GM18520 (cell line): Measurements from ENCODE around the gene RAB3IL1.

Experiments
- ATAC-seq: cut with Tn5 transposase; IDR thresholded peaks from one replicate; pipeline ENCODE4 v1.9.1; 2021; ENCODE audit not compliant: unreplicated experiment

Gene RAB3IL1

DNA sequence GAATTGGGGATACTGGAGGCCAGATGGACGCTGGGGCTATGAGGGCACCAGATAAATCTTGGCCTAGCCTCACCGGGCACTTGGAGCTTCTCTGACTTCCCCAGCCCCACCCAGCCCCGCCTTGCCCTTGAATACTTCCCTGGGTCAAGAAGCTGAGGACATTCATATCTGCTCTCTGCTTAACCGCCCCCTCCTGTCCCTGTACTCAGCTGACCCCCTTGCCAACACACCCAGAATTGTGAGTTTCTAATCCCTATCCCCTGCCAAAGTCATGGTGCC lies 48.0 kb downstream of the RAB3IL1 start:
- ATAC-seq, result no peak

DNA sequence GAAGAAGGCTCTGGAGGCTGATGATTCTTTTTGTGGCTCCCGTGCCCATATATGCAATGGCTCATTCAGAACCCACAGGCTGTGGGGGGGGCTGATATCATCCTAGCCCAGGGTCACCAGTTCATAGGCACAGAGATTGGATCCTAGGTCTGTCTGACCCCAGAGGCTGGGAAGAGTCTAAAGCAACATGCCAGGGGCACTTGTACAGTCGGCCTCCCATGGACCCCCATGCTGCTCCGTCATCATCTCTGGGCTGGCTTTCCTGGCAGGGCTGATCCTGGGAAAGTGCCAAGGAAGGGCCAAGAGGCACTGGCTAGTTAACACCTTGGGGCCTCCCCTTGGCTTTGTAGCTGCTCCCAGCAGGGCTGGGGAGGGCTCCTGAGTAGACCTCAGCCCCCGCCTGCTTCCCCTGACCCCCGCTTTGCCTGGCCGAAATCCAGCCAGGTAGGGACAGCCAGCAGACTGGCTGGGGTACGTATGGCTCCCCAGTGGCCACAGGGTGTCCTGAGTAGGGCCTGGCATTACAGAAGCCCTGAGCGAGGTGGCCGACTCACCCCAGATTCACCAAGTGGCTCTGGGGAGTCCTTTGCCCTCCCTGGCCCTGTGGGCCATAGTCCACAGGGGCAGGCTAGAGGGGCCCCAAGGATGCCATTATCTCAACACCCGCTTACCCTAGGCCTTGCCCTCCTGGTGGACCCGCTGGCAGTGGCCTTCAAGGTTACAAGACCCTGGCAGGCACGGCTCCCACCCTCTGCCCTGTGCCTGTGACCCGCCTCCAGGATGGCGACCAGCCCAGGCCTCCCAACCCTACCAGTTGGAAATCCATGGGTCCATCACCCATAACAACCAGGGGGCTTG lies 48.6 kb downstream of the RAB3IL1 start:
- ATAC-seq, result no peak

DNA sequence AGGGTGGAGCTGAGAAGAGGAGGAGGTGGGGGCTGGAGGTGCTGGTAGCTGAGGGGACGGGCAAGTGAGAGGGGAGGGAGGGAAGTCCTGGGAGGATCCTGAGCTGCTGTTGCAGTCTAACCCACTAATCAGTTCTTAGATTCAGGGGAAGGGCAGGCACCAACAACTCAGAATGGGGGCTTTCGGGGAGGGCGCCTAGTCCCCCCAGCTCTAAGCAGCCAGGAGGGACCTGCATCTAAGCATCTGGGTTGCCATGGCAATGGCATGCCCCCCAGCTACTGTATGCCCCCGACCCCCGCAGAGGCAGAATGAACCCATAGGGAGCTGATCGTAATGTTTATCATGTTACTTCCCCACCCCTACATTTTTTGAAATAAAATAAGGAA lies 50.4 kb downstream of the RAB3IL1 start:
- ATAC-seq, result no peak

DNA sequence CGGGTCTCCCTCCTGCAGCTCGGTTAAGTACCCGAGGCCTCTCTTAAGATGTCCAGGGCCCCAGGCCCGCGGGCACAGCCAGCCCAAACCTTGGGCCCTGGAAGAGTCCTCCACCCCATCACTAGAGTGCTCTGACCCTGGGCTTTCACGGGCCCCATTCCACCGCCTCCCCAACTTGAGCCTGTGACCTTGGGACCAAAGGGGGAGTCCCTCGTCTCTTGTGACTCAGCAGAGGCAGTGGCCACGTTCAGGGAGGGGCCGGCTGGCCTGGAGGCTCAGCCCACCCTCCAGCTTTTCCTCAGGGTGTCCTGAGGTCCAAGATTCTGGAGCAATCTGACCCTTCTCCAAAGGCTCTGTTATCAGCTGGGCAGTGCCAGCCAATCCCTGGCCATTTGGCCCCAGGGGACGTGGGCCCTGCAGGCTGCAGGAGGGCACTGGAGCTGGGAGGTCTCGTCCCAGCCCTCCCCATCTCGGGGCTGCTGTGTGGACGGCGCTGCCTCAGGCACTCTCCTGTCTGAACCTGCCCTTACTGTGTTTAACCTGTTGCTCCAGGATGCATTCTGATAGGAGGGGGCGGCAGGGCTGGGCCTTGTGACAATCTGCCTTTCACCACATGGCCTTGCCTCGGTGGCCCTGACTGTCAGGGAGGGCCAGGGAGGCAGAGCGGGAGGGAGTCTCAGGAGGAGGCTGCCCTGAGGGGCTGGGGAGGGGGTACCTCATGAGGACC lies 51.0 kb downstream of the RAB3IL1 start:
- no peak for ATAC-seq

DNA sequence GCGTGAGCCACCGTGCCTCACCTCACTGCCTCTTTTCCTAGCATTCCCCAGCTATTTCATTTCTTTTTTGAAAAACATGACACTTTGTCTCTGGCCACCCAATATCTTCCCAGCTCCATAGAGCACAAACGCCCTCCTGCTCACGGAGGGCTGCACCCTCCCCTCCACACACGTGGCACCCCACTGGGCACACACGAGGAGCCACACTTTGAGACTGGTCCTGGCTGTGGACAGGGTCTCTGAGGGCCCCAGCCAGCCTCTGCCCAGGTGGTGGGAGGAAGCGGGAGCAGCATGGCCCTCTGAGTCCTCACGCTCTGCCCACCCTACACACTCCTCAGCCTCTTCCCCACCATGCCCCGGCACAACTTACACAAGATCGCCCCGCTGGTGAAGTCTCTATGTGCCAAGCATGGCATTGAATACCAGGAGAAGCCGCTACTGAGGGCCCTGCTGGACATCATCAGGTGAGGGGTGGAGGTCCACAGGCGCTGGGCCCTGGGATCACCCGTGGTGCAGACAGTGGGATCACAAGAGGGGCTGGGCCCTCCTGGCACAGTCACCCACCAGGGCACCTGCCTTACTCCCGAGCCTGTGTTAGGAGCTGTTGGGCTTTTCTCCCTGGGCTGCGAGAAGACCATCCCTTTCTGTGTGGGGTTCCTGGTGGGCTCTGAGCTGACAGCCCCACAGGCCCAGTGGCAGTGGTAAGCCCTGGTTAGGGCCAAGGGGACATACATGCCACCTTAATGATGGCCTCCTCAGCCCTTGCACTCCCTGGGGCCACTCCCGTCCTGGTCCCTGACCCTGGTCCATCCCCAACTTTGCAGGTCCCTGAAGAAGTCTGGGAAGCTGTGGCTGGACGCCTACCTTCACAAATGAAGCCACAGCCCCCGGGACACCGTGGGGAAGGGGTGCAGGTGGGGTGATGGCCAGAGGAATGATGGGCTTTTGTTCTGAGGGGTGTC lies 52.3 kb downstream of the RAB3IL1 start:
- ATAC-seq, result no peak

DNA sequence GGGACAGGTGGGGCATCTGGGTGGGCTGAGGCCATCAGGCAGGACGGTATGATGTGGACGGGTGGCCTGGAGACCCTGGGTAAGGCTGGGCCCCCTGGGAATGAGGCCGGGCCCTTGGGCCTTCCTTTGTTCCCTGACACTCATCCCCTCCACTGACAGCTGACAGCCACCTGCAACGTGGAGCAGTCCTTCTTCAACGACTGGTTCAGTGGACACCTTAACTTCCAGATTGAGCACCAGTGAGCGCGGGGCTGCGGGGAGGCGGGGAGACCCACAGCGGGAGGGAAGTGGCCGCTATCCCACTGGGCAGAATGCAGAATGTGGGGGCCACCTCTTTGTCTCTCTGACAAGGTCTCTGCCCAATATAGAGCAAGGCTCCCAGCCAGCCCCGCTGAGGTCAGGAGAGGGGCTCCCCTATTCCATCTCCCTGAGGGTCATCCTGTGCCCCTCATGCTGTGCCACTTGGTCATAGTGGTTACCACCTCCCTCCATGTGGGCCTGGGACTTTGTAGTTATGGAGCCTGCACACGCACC lies 53.8 kb downstream of the RAB3IL1 start:
- no peak for ATAC-seq

DNA sequence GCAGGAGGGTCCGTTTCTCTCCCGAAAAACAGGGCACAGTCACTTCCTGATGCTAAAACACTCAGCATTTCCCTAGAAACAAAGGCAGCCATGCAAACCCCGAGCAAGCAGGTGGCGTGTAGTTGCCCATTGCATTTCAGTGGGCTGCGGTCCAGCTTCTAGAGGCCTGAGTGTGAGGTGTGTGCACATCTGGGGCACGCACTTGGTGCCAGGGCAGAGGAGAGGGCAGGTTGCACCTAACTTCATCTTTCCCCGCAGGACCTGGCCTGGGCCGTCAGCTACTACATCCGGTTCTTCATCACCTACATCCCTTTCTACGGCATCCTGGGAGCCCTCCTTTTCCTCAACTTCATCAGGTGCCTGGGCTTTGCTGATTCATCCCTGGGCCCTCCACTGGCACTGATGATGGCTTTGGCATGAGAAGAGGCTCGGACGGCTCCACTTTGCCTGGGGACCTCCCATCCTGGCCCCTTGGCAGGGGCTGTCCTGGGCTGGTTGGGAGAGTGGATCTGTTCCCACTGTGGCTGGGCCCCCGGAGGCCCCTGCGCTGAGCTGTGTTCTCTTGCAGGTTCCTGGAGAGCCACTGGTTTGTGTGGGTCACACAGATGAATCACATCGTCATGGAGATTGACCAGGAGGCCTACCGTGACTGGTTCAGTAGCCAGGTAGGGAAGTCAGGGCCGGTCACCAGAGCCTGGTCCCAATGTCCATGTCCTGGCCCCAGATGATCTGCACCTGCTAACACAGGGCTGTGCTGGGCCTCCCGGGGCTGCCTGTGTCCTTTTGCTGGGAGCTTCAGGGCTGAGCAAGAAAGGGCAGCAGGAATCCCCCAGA lies 54.4 kb downstream of the RAB3IL1 start:
- no peak for ATAC-seq

DNA sequence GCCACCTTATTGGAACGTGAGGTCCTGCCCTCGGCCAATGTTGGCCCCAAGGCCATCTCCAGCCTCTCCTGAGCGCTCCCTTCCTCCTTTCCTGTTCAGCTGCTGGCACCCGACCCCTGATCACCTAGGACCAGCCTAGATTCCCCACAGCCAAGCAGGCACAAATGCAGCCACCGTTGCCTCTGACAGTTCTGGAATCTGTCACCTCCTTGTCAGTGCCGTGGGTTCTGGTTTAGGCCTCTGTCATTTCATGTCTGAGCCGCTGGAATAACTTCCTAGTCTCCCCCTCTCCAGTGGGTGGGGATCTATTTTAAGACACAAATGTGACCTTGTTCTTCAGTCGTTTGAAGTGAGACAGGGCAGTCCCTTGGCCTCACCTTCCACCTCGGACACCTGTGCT lies 55.7 kb downstream of the RAB3IL1 start:
- ATAC-seq, result no peak

DNA sequence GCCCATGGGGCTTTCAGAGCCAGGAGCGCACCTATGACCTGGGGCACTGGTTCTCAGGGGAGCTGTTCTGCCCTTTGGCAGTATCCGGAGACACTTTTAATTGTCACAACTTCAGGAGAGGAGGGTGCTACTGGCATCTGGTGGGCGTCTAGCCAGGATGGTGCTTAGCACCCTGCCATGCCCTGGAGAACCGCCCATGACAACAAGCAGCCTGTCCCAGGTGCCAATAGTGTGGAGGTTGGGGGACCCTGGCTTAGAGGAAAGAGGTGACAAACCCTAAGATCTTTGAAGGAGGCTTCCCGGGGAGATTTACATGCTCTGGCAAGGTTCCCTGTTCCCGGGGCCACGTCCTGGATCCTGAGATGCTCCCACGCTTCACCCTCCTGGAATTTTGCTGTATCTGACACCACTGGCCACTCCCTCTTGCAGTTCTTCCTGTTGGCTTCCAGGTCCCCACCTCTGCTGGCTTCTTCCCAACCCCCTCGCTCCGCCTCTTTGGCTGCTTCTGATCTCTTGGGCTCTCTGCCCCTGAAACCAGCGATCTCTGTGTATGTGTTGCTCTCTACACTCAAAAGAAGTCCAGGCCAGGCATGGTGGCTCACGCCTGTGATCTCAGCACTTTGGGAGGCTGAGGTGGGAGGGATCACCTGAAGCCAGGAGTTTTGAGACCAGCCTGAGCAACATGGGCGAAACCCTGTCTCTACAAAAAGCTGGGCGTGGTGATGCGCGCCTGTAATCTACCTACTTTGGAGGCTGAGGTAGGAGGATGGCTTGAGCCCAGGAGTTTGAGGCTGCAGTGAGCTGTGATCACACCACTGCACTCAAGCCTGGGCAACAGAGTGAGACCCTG lies 57.1 kb downstream of the RAB3IL1 start:
- no peak for ATAC-seq

DNA sequence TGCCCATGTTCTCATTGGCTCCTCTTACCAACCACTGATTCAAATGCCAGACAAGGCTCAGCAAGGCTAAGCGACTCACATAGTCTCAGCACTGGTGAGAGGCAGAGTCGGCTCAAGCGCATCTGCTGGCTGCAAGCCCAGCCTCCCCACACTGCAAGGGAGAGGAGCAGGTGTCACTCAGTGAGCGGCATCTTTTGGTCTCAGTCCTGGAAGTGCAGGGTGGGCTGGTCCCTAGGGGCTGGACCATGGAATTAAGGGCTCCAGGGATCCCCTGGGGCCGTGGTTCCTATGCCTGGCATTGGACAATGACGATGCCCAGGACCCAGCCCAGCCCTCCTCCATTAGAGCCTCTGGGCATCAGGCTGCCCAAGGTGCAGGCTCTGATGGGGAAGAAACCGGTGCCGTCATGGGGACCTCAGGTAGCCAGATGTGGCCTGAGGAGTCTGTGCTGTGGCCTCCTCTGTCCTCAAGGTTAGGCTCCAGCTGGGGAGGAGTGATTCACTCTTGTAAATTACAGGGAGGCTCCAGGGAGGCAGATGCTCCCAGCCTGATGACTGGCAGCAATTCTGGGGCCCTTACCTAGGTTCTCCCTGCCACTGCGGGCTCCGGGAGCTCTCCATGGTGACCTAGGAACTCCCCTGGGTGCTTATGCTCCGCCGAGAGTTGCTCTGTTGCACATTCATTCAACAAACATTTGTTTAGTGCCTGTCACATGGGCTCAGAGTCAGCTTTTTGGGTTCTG lies 61.3 kb downstream of the RAB3IL1 start:
- no peak for ATAC-seq

DNA sequence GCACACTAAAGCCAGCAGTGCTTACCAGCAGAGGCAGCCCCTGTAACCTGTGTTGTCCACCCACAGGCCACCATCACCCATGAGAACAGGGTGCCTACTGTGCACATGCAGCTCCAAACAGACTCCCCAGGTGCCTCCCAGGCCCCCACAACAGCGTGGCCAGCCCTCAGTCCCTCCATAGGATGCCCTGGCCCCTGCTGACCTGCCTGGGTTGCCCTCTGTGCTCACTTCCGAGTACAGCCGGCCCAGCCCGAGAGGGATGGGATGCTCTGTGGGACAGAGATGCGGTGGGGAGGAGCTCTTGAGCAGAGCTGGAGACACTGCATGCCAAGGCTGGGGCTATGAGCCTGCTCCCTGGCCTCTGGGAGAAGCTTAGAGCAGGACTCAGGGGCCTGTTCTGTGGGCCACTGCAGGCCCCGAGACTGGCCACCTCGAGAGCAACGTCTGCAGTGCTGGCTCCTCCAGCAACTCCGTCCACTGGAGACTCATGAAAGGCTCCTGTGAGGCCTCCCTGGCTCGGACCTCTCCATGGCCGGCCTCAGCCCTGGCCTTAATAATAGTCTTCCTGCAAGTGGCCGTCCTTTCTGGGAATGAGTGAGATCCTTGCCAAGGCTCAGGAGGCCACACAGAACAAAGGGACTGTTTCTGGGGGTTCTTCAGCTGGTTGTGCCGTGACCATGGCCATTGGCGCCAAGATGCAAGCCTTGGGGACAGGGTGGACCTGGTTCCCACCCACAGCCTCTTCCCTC lies 62.2 kb downstream of the RAB3IL1 start:
- no peak for ATAC-seq

DNA sequence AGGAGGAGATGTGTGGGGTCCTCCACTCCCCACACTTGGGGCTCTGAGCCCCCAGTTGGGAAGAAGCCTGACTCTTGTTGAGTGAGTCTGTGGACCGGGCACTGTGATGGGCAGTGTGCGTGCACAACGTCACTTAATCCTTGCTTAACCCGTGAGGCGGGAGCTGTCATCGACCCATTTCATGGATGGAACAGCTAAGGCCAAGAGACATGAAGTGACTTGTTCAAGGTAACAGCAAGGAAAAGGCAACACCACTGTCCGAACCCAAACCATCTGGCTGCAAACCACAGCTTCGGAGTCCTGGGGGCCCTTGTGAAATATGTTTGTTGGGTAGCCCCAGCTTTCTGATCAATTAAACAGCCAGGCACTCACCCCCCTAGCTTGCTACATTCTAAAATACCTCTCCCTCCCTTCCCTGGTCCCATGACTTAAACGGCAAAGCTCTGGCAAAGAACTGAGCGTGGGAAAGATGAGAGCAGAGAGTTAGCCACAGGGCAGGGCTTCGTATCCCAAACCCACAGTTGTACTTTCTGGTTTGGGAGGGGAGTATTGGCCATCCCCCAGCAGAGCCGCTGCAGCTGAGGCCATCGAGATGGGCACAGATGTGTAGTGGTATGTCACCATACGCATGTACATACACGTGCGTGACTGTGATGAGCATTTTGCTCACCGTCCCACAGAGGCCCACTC lies 63.0 kb downstream of the RAB3IL1 start:
- no peak for ATAC-seq

DNA sequence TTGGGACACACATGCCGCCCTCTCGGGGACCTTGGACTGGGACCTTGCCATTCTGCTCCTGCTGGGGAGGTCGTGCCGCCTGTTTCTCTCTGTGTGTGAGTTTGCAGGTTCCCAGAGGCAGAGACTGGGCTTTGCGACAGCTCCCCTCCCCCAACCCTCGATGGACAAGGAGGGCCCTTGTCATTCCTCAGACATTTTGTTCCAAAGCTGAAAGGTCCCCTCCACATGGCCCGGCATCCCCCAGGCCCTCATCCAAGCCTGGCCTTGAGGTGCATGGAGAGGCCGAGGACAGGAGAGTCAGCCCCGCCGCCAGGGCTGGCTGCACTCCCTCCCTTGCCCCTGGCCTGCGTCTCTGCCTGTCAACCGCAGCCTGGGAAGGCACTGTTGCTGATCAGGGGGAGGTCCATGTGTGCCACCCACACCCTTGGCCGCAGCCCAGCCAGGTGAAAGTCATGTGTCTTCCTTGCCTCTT lies 63.6 kb downstream of the RAB3IL1 start:
- ATAC-seq, result no peak

DNA sequence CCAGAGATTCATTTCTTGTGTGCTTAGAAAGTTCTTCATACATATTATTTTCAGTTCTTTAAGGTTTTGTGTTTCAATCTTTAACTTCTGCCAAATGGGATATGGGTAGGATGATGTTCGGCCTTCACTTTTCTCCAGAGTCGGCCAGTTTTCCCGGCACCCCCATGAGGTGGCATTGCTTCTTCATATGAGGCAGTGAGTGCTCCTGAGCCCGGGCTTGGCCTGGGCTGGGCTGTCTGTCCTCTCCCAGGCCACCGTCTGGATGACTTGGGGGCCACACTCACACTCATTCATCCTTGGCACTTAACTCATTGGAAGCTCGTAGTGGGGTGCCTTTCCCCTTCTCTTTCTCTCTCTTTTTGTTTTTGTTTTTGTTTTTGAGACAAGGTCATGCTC lies 65.5 kb downstream of the RAB3IL1 start:
- no peak for ATAC-seq

DNA sequence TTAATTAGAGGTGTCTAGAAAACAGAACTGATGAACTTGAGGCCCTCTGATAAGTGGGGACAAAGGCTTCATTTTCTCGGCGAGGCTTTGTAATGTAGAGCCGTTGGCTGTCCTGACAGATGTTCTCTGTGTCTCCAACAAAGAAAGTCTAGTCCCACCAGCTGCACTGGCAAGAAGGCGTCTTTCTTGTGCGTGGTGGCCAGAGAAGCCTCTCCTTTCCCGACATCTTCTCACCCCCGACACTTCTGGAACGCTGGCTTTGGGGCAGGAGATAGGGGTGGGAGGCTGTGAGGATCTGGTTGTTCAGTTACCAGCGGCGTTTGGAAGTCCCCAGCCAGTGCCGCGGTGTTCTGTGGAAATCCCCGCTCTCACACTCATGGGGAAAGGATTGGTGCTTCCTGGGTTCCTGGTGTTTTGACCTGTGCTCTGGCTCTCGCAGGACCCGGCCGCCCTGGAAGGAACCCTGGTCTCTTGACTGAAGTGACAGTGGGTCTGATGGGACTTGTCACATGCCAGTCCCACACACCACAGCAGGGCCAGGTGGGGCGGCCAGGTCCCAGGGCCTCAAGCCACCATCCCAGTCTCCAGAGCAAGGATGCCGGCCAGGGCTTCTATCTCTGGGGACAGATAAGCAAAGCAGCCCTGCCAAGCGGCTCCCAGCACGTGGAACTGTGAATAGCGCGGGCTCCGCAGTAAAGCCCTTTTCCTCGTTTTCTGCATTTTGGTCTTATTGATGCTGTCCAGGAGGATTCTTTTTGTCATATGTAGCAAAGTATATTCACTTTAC lies 66.1 kb downstream of the RAB3IL1 start:
- ATAC-seq, result no peak

DNA sequence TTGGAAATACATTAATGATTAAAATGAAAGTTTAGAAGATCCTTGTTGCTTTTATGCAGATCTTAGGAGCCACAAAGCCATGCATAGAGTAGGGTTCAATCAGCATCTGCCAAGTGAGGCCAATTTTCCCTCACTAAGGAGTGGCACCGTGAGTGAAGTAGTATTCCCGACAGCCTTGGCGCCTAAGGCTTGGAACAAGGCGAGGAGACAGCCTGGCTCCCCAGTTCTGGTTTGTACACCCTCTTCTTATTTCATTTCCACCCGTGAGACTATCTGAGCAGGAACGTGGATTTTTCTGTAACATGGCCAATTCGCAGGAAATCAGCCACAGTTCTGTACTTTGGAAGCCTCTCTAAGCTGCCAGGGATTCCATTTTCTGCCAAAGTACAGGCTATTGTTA lies 66.7 kb downstream of the RAB3IL1 start:
- ATAC-seq, result no peak

DNA sequence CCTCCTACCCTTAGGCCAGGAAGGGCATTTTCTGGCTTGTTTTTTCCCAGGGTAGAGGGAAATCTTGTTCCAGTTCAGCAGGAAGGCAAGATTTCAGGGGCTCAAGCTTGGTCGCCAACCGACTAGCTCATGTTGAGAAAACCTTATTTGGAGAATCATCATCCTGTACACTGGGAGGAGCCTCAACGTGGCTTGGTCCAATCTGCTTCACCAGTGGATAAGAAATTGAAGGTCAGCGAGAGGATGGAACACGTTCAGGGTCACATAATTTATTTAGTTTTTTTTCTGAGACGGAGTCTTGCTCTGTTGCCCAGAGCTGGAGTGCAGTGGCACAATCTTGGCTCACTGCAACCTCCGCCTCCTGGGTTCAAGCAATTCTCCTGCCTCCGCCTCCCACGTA lies 68.7 kb downstream of the RAB3IL1 start:
- ATAC-seq, result no peak
